Trophoblast cell (in vitro differentiated cells and primary cell): Measurements from ENCODE around the gene MEIOSIN.

Experiments
- DNase-seq, 2 donors: peaks; one replicate each; pipeline ENCODE4 v3.0.0-alpha.2; 2016
- H2AFZ ChIP-seq: 2 replicates; pipeline ENCODE4 v1.6.1; 2013; ENCODE audit warnings: low read length, moderate library complexity, mild to moderate bottlenecking; ENCODE audit not compliant: insufficient read depth, poor library complexity
- H2AK5ac ChIP-seq: 2 replicates; pipeline ENCODE4 v1.6.1; 2013; ENCODE audit warnings: mild to moderate bottlenecking, low read length
- H2BK120ac ChIP-seq: 2 replicates; pipeline ENCODE4 v1.6.1; 2013; ENCODE audit warnings: low read length, mild to moderate bottlenecking, moderate library complexity; ENCODE audit not compliant: insufficient read depth, poor library complexity
- H2BK12ac ChIP-seq: 2 replicates; pipeline ENCODE4 v1.6.1; 2013; ENCODE audit warnings: mild to moderate bottlenecking, low read length, moderate library complexity
- H2BK5ac ChIP-seq: 2 replicates; pipeline ENCODE4 v1.6.1; 2013; ENCODE audit warnings: low read length, low read depth, moderate library complexity, mild to moderate bottlenecking; ENCODE audit not compliant: poor library complexity
- H3K14ac ChIP-seq: 2 replicates; pipeline ENCODE4 v1.6.1; 2013; ENCODE audit warnings: mild to moderate bottlenecking, low read length
- H3K18ac ChIP-seq: 2 replicates; pipeline ENCODE4 v1.6.1; 2013; ENCODE audit warnings: mild to moderate bottlenecking, low read length
- H3K23ac ChIP-seq: 2 replicates; pipeline ENCODE4 v1.6.1; 2013; ENCODE audit warnings: low read length
- H3K27ac ChIP-seq: 2 replicates; pipeline ENCODE4 v1.5.1; 2013; ENCODE audit warnings: low read depth, mild to moderate bottlenecking, inconsistent platforms, low read length, moderate library complexity
- H3K27me3 ChIP-seq: 2 replicates; pipeline ENCODE4 v1.6.1; 2013; ENCODE audit warnings: inconsistent platforms, mild to moderate bottlenecking, low read length, moderate library complexity; ENCODE audit not compliant: insufficient read depth
- H3K36me3 ChIP-seq, 2 experiments: 1 replicate in 1 of 2; 2 replicates in 1 of 2; pipeline ENCODE4 v1.6.1; 2013; ENCODE audit warnings: low read length in 2 of 2, mild to moderate bottlenecking in 2 of 2, moderate library complexity in 1 of 2; ENCODE audit not compliant: insufficient read depth in 2 of 2, control insufficient read depth in 1 of 2
- H3K4ac ChIP-seq: 2 replicates; pipeline ENCODE4 v1.6.1; 2013; ENCODE audit warnings: low read depth, mild to moderate bottlenecking, low read length, moderate library complexity
- H3K4me1 ChIP-seq, 2 experiments: 1 replicate in 1 of 2; 2 replicates in 1 of 2; pipeline ENCODE4 v1.6.1; 2013; ENCODE audit warnings: low read length in 2 of 2, mild to moderate bottlenecking in 2 of 2, moderate library complexity in 1 of 2; ENCODE audit not compliant: insufficient read depth in 2 of 2, control insufficient read depth in 1 of 2
- H3K4me2 ChIP-seq: 2 replicates; pipeline ENCODE4 v1.6.1; 2013; ENCODE audit warnings: inconsistent platforms, mild to moderate bottlenecking, low read length, moderate library complexity
- H3K4me3 ChIP-seq: 2 replicates; pipeline ENCODE4 v1.5.1; 2013; ENCODE audit warnings: mild to moderate bottlenecking, low read depth, low read length, inconsistent platforms
- H3K79me1 ChIP-seq: one replicate; pipeline ENCODE4 v1.6.1; 2013; ENCODE audit warnings: low read length
- H3K79me2 ChIP-seq: 2 replicates; pipeline ENCODE4 v1.6.1; 2013; ENCODE audit warnings: low read length, mild to moderate bottlenecking; ENCODE audit not compliant: control insufficient read depth, insufficient read depth, poor library complexity
- H3K9ac ChIP-seq: 2 replicates; pipeline ENCODE4 v1.6.1; 2013; ENCODE audit warnings: mild to moderate bottlenecking, low read length
- H3K9me3 ChIP-seq: 2 replicates; pipeline ENCODE4 v1.6.1; 2013; ENCODE audit warnings: low read depth, mild to moderate bottlenecking, control low read depth, inconsistent platforms, low read length; ENCODE audit not compliant: insufficient read depth
- H4K12ac ChIP-seq: 2 replicates; pipeline ENCODE4 v1.6.1; 2013; ENCODE audit warnings: low read depth, mild to moderate bottlenecking, low read length, moderate library complexity
- H4K8ac ChIP-seq: 2 replicates; pipeline ENCODE4 v1.6.1; 2013; ENCODE audit warnings: low read depth, mild to moderate bottlenecking, low read length, moderate library complexity
- H4K91ac ChIP-seq: one replicate; pipeline ENCODE4 v1.6.1; 2013; ENCODE audit warnings: low read depth, mild to moderate bottlenecking, low read length, moderate library complexity
- WGBS: extraction: QIAGEN DNeasy Blood & Tissue Kit; methylation state at CpG from one replicate; pipeline ENCODE4 v1.1.7; 2013; ENCODE audit warnings: missing lambda C conversion rate; ENCODE audit not compliant: insufficient read length, insufficient coverage; ENCODE audit errors: extremely low coverage; 5-methylcytosine and 5-hydroxymethylcytosine counted together

MEIOSIN gene

GRCh38 chr19:45800070-45800553 is 66.9 kb downstream of the MEIOSIN start:
- Histone ChIP-seq H3K27me3 (no peaks in the 10 kb centered on the region), H2BK120ac (no peak overlapping the region), H3K27ac (no peak overlapping the region), H3K18ac (no peak overlapping the region), H3K9ac (no peak overlapping the region), H3K36me3 (no peaks in the 10 kb centered on the region), H3K23ac (no peak overlapping the region), H4K8ac (no peak overlapping the region), H3K9me3 (no peaks in the 10 kb centered on the region), H2AFZ (no peak overlapping the region), H3K4me1 (peaks cover 0 to 10% of the 10 kb centered on the region in 2 experiments), H3K4me3 (no peak overlapping the region), H2AK5ac (no peak overlapping the region), H3K4me2 (no peak overlapping the region), H3K14ac (no peak overlapping the region), H3K79me1 (no peaks in the 10 kb centered on the region), H4K12ac (no peak overlapping the region), H4K91ac (no peak overlapping the region), H3K4ac (no peak overlapping the region), H2BK5ac (no peak overlapping the region), H2BK12ac (no peak overlapping the region), H3K79me2 (no peaks in the 10 kb centered on the region)
- no peak for DNase-seq
- WGBS = no CpG with 5 or more reads among the region's 8 CpGs

- no peak overlapping the region for H3K27ac ChIP-seq
- H3K79me2 ChIP-seq = no peaks in the 10 kb centered on the region
- H2AFZ ChIP-seq = no peak overlapping the region
- no peak overlapping the region for H3K4ac ChIP-seq
- no peak overlapping the region for H3K4me2 ChIP-seq
- no peak overlapping the region for H2AK5ac ChIP-seq
- H2BK5ac ChIP-seq = no peak overlapping the region
- H4K91ac ChIP-seq = no peak overlapping the region
- no peaks in the 10 kb centered on the region for H3K9me3 ChIP-seq
- H3K27me3 ChIP-seq = no peaks in the 10 kb centered on the region
- H3K36me3 ChIP-seq = no peaks in the 10 kb centered on the region
- no peak overlapping the region for H3K4me3 ChIP-seq
- H3K9ac ChIP-seq = no peak overlapping the region
- H4K8ac ChIP-seq = no peak overlapping the region
- H4K12ac ChIP-seq = no peak overlapping the region
- H3K18ac ChIP-seq = no peak overlapping the region
- no peak overlapping the region for H2BK120ac ChIP-seq
- DNase-seq = no peak
- WGBS = no CpG with 5 or more reads among the region's 7 CpGs
- H3K23ac ChIP-seq = no peak overlapping the region
- H3K14ac ChIP-seq = no peak overlapping the region
- H3K4me1 ChIP-seq = peaks cover 0 to 10% of the 10 kb centered on the region in 2 experiments
- no peaks in the 10 kb centered on the region for H3K79me1 ChIP-seq
- no peak overlapping the region for H2BK12ac ChIP-seq
Observed at GRCh38 chr19:45801603-45802175, 68.5 kb downstream of the MEIOSIN start.

GRCh38 chr19:45804140-45804958 is 71.1 kb downstream of the MEIOSIN start:
- no peak overlapping the region for H2AK5ac ChIP-seq
- H4K12ac ChIP-seq = no peak overlapping the region
- H2BK120ac ChIP-seq = no peak overlapping the region
- H2BK5ac ChIP-seq = no peak overlapping the region
- no peak overlapping the region for H4K8ac ChIP-seq
- H3K27me3 ChIP-seq = no peaks in the 10 kb centered on the region
- no peak overlapping the region for H2AFZ ChIP-seq
- H4K91ac ChIP-seq = no peak overlapping the region
- no peaks in the 10 kb centered on the region for H3K36me3 ChIP-seq
- no CpG with 5 or more reads among the region's 57 CpGs for WGBS
- H3K14ac ChIP-seq = no peak overlapping the region
- no peak overlapping the region for H2BK12ac ChIP-seq
- no peak overlapping the region for H3K4me2 ChIP-seq
- DNase-seq = peak in 1 of 2 donors; percentile 31
- H3K4me3 ChIP-seq = no peak overlapping the region
- no peaks in the 10 kb centered on the region for H3K79me2 ChIP-seq
- H3K4me1 ChIP-seq = peaks cover 0 to 8% of the 10 kb centered on the region in 2 experiments
- no peak overlapping the region for H3K18ac ChIP-seq
- H3K27ac ChIP-seq = no peak overlapping the region
- H3K79me1 ChIP-seq = no peaks in the 10 kb centered on the region
- H3K9me3 ChIP-seq = no peaks in the 10 kb centered on the region
- H3K4ac ChIP-seq = no peak overlapping the region
- H3K23ac ChIP-seq = no peak overlapping the region
- H3K9ac ChIP-seq = no peak overlapping the region

- no peak overlapping the region for H3K27ac ChIP-seq
- H3K36me3 ChIP-seq = no peaks in the 10 kb centered on the region
- H2AK5ac ChIP-seq = no peak overlapping the region
- no peak overlapping the region for H3K4me2 ChIP-seq
- no peak overlapping the region for H3K4ac ChIP-seq
- H2AFZ ChIP-seq = no peak overlapping the region
- H3K14ac ChIP-seq = no peak overlapping the region
- H4K12ac ChIP-seq = no peak overlapping the region
- H3K18ac ChIP-seq = no peak overlapping the region
- H3K9ac ChIP-seq = no peak overlapping the region
- H3K4me3 ChIP-seq = no peak overlapping the region
- peaks cover 4 to 9% of the 10 kb centered on the region in 2 experiments for H3K4me1 ChIP-seq
- no peaks in the 10 kb centered on the region for H3K9me3 ChIP-seq
- no CpG with 5 or more reads among the region's 8 CpGs for WGBS
- no peak overlapping the region for H2BK12ac ChIP-seq
- no peak overlapping the region for H3K23ac ChIP-seq
- no peaks in the 10 kb centered on the region for H3K79me2 ChIP-seq
- DNase-seq = no peak
- H2BK120ac ChIP-seq = no peak overlapping the region
- H4K91ac ChIP-seq = no peak overlapping the region
- H3K79me1 ChIP-seq = no peaks in the 10 kb centered on the region
- no peaks in the 10 kb centered on the region for H3K27me3 ChIP-seq
- H4K8ac ChIP-seq = no peak overlapping the region
- H2BK5ac ChIP-seq = no peak overlapping the region
Observed at GRCh38 chr19:45804959-45805230, 71.7 kb downstream of the MEIOSIN start.
